ENCODE data around the gene SCN4B. TPM values are rescaled to one million over a fixed set of nuclear protein-coding genes. Genes with fewer than 3 reads are reported as not detected.

SCN4B gene
- total RNA-seq, 2 donors from 2014 or later: 3.0 to 5.6 TPM

GRCh38 chr11:118115048-118115447 lies 37.6 kb downstream of the SCN4B start:
- 89% methylated on average over 7 of the region's 7 CpGs for WGBS
- TF ChIP-seq POLR2AphosphoS5 (IDR thresholded peaks at IDR 0.05) (no peak), POLR2A (IDR thresholded peaks at IDR 0.05) (no peak), CTCF (IDR thresholded peaks at IDR 0.05) (no peak)
- no peaks in the 10 kb centered on the region for H3K9me3 ChIP-seq
- no peaks in the 10 kb centered on the region for H3K27me3 ChIP-seq (replicated peaks; ENCODE audit: insufficient read depth)
- H3K4me1 ChIP-seq (replicated peaks): no peaks in the 10 kb centered on the region
- H3K36me3 ChIP-seq: no peaks in the 10 kb centered on the region
- no peak for DNase-seq (ENCODE audit: low spot score)
- intact Hi-C loops (cut with DNase I): no loop called here
- no peak overlapping the region for H3K4me3 ChIP-seq
- H3K27ac ChIP-seq: no peak overlapping the region

GRCh38 chr11:118114266-118114665 lies 38.4 kb downstream of the SCN4B start:
- Histone ChIP-seq H3K36me3 (no peaks in the 10 kb centered on the region), H3K4me1 (replicated peaks) (no peaks in the 10 kb centered on the region)
- 30% methylated on average over 1 of the region's 1 CpG for WGBS

GRCh38 chr11:118112711-118113430 lies 39.8 kb downstream of the SCN4B start:
- no peaks in the 10 kb centered on the region for H3K36me3 ChIP-seq
- DNase-seq (ENCODE audit: low spot score): no peak
- no peak overlapping the region for H3K27ac ChIP-seq
- no peak overlapping the region for H3K4me3 ChIP-seq
- intact Hi-C loops (cut with DNase I): no loop called here
- H3K4me1 ChIP-seq (replicated peaks): no peaks in the 10 kb centered on the region
- 80% methylated on average over 11 of the region's 11 CpGs for WGBS
- TF ChIP-seq POLR2AphosphoS5 (IDR thresholded peaks at IDR 0.05) (no peak), POLR2A (IDR thresholded peaks at IDR 0.05) (no peak), CTCF (IDR thresholded peaks at IDR 0.05) (no peak)
- no peaks in the 10 kb centered on the region for H3K9me3 ChIP-seq
- H3K27me3 ChIP-seq (replicated peaks; ENCODE audit: insufficient read depth): no peaks in the 10 kb centered on the region

More at GRCh38 chr11:118114266-118114665, 38.4 kb downstream of the SCN4B start:
- Histone ChIP-seq H3K27me3 (replicated peaks; ENCODE audit: insufficient read depth) (no peaks in the 10 kb centered on the region), H3K4me3 (no peak overlapping the region), H3K27ac (no peak overlapping the region), H3K9me3 (no peaks in the 10 kb centered on the region)
- no peak for DNase-seq (ENCODE audit: low spot score)
- TF ChIP-seq POLR2A (IDR thresholded peaks at IDR 0.05) (no peak), POLR2AphosphoS5 (IDR thresholded peaks at IDR 0.05) (no peak), CTCF (IDR thresholded peaks at IDR 0.05) (no peak)
- intact Hi-C loops (cut with DNase I): no loop called here

GRCh38 chr11:118111744-118112035 lies 40.9 kb downstream of the SCN4B start:
- Histone ChIP-seq H3K9me3 (no peaks in the 10 kb centered on the region), H3K4me1 (replicated peaks) (no peaks in the 10 kb centered on the region), H3K36me3 (no peaks in the 10 kb centered on the region), H3K27ac (no peak overlapping the region), H3K4me3 (no peak overlapping the region), H3K27me3 (replicated peaks; ENCODE audit: insufficient read depth) (no peaks in the 10 kb centered on the region)
- WGBS: 91% methylated on average over 6 of the region's 6 CpGs
- DNase-seq (ENCODE audit: low spot score): no peak
- intact Hi-C loops (cut with DNase I): no loop called here
- TF ChIP-seq CTCF (IDR thresholded peaks at IDR 0.05) (no peak), POLR2AphosphoS5 (IDR thresholded peaks at IDR 0.05) (no peak), POLR2A (IDR thresholded peaks at IDR 0.05) (no peak)

GRCh38 chr11:118111019-118111743 lies 41.4 kb downstream of the SCN4B start:
- no peak for DNase-seq (ENCODE audit: low spot score)
- WGBS: 52% methylated on average over 8 of the region's 8 CpGs
- intact Hi-C loops (cut with DNase I): no loop called here
- no peak overlapping the region for H3K4me3 ChIP-seq
- TF ChIP-seq CTCF (IDR thresholded peaks at IDR 0.05) (no peak), POLR2A (IDR thresholded peaks at IDR 0.05) (no peak), POLR2AphosphoS5 (IDR thresholded peaks at IDR 0.05) (no peak)
- no peak overlapping the region for H3K27ac ChIP-seq
- H3K27me3 ChIP-seq (replicated peaks; ENCODE audit: insufficient read depth): no peaks in the 10 kb centered on the region
- H3K4me1 ChIP-seq (replicated peaks): no peaks in the 10 kb centered on the region
- no peaks in the 10 kb centered on the region for H3K36me3 ChIP-seq
- H3K9me3 ChIP-seq: no peaks in the 10 kb centered on the region
